Smooth muscle cell (in vitro differentiated cells): ENCODE data around the gene SPO11. TPM values are rescaled to one million over a fixed set of nuclear protein-coding genes. Genes with fewer than 3 reads are reported as not detected.

Experiments used
- DNase-seq: peaks from one replicate; lab custom pipeline; 2025; ENCODE audit not compliant: unreplicated experiment; lab: John Stamatoyannopoulos, UW
- H2AFZ ChIP-seq: fragments of 200-600 bp; sonication (generic); 2 replicates; pipeline ENCODE4 v1.6.0; 2016; ENCODE audit warnings: antibody characterized with exemption, low read depth, mild to moderate bottlenecking
- H3F3A ChIP-seq: fragments of 200-600 bp; sonication (generic); 2 replicates; pipeline ENCODE4 v1.6.0; 2017; ENCODE audit warnings: antibody characterized with exemption, low read depth
- H3K27ac ChIP-seq: fragments of 200-600 bp; sonication (generic); 2 replicates; pipeline ENCODE4 v1.5.1; 2016; ENCODE audit warnings: low read depth, mild to moderate bottlenecking
- H3K27me3 ChIP-seq: fragments of 200-600 bp; sonication (generic); 2 replicates; pipeline ENCODE4 v1.6.1; 2016; ENCODE audit warnings: low read depth, mild to moderate bottlenecking
- H3K36me3 ChIP-seq: fragments of 200-600 bp; sonication (generic); 2 replicates; pipeline ENCODE4 v1.5.1; 2016; ENCODE audit warnings: low read depth
- H3K4me1 ChIP-seq: fragments of 200-600 bp; sonication (generic); 2 replicates; pipeline ENCODE4 v1.5.1; 2016; ENCODE audit warnings: low read depth
- H3K4me2 ChIP-seq: fragments of 200-600 bp; sonication (generic); 2 replicates; pipeline ENCODE4 v1.6.0; 2016; ENCODE audit warnings: mild to moderate bottlenecking
- H3K4me3 ChIP-seq: fragments of 200-600 bp; sonication (generic); 2 replicates; pipeline ENCODE4 v1.5.1; 2016; ENCODE audit warnings: mild to moderate bottlenecking
- H3K79me2 ChIP-seq: fragments of 200-600 bp; sonication (generic); 2 replicates; pipeline ENCODE4 v1.6.0; 2016; ENCODE audit warnings: low read depth, mild to moderate bottlenecking
- H3K9ac ChIP-seq: fragments of 200-600 bp; sonication (generic); 2 replicates; pipeline ENCODE4 v1.6.0; 2016; ENCODE audit warnings: low read depth
- H3K9me3 ChIP-seq: fragments of 200-600 bp; sonication (generic); replicated peaks from 2 replicates; pipeline ENCODE4 v1.5.1; 2016; ENCODE audit warnings: low read depth
- H4K20me1 ChIP-seq: fragments of 200-600 bp; sonication (generic); 2 replicates; pipeline ENCODE4 v1.6.0; 2016; ENCODE audit warnings: low read depth
- WGBS: methylation state at CpG from one replicate; pipeline ENCODE4 v1.1.7; 2016; ENCODE audit warnings: low lambda C conversion rate; 5-methylcytosine and 5-hydroxymethylcytosine counted together
- polyA plus RNA-seq: library from polyadenylated mRNA; unstranded; fragments of >200 nt; fragmentation: Nextera tagmentation; extraction: Ambion mirVana; gene quantifications from 2 replicates; pipeline ENCODE4 v1.2.1, GENCODE V29; 2016
- total RNA-seq: library from RNA; depleted of rRNA; stranded (reverse); fragments of >200 nt; gene quantifications from 2 replicates; pipeline ENCODE4 v1.2.3, GENCODE V29; 2014
- TF ChIP-seq, protein P1 (sequence below): fragments of 200-600 bp; sonication (generic); IDR thresholded peaks from 2 replicates; pipeline ENCODE4 v1.5.1; 2017; ENCODE audit warnings: borderline replicate concordance, mild to moderate bottlenecking, antibody characterized with exemption; ENCODE audit not compliant: insufficient read depth, poor library complexity, severe bottlenecking

The SPO11 gene
- total and polyA plus RNA-seq, 2 experiments from 2014 or later, result not detected

DNA sequence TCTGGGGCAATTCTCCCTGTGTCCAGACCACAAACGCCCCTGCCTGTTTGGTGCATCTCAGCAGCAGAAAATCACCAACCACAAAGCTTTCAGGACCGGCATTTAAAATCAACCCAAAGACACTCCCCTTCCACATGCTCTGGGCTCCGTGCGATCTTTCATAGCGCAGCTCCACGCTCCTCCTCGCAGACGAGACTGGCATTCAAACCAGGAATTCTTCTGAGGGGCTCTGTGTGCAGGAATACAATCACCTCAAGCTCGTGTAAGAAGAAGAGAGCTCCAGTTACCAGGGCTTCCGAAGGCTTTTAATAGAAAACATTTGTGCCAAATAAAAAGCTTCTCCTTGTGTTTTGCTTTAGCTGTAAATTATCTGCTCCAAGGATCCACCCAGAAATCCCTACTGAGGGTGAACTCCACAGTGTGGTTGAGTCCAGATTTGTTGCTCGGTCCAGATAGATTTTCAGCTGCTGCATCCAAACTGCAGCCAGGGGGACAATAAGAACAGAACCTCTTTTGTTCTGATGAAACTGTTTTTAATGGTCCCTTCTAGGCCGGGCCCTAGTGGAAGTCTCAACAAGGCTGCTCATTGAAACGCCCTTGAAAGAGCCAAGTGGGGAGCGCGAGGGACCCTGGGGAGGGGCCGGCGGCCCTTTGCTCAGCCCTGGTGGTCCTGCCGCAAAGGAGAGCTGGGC, 46.8 kb upstream of the SPO11 start:
- Histone ChIP-seq H3K9me3 (no peaks in the 10 kb centered on the region), H3K9ac (no peak overlapping the region), H3K4me3 (no peak overlapping the region), H3K36me3 (no peaks in the 10 kb centered on the region), H2AFZ (peak overlapping the region; percentile 90), H3K79me2 (no peaks in the 10 kb centered on the region), H3K27ac (no peak overlapping the region), H3K27me3 (no peaks in the 10 kb centered on the region), H3K4me2 (peak overlapping the region; percentile 70), H3K4me1 (peaks cover 37% of the 10 kb centered on the region), H3F3A (peaks cover 13% of the 10 kb centered on the region), H4K20me1 (no peaks in the 10 kb centered on the region)
- 50% methylated on average over 18 of the region's 18 CpGs for WGBS
- TF ChIP-seq, protein P1, sequence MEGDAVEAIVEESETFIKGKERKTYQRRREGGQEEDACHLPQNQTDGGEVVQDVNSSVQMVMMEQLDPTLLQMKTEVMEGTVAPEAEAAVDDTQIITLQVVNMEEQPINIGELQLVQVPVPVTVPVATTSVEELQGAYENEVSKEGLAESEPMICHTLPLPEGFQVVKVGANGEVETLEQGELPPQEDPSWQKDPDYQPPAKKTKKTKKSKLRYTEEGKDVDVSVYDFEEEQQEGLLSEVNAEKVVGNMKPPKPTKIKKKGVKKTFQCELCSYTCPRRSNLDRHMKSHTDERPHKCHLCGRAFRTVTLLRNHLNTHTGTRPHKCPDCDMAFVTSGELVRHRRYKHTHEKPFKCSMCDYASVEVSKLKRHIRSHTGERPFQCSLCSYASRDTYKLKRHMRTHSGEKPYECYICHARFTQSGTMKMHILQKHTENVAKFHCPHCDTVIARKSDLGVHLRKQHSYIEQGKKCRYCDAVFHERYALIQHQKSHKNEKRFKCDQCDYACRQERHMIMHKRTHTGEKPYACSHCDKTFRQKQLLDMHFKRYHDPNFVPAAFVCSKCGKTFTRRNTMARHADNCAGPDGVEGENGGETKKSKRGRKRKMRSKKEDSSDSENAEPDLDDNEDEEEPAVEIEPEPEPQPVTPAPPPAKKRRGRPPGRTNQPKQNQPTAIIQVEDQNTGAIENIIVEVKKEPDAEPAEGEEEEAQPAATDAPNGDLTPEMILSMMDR, result no peak
- no peak for DNase-seq

DNA sequence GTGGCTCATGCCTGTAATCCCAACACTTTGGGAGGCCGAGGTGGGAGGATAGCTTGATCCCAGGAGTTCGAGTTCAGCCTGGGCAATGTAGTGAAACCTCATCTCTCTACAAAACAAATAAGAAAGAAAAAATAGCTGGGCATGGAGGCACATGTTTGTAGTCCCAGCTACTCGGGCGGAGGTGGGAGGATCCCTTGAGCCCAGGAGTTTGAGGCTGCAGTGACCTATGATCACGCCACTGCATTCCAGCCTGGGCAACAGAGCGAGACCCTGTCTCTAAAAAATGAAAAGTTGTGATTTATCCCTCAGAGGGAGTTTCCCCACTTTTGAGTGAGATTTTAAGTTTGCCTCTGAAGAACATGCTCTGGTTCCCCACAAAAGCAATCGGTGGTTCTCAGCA, 45.7 kb upstream of the SPO11 start:
- no peaks in the 10 kb centered on the region for H3K27me3 ChIP-seq
- no peaks in the 10 kb centered on the region for H3K36me3 ChIP-seq
- no peak overlapping the region for H2AFZ ChIP-seq
- H3K9ac ChIP-seq, result no peak overlapping the region
- H3K27ac ChIP-seq, result no peak overlapping the region
- H3K4me3 ChIP-seq, result no peak overlapping the region
- TF ChIP-seq, protein P1, result no peak
- no peak for DNase-seq
- peaks cover 47% of the 10 kb centered on the region for H3K4me1 ChIP-seq
- WGBS, result 96% methylated on average over 7 of the region's 7 CpGs
- no peaks in the 10 kb centered on the region for H3K9me3 ChIP-seq
- H4K20me1 ChIP-seq, result no peaks in the 10 kb centered on the region
- no peak overlapping the region for H3K4me2 ChIP-seq
- peaks cover 19% of the 10 kb centered on the region for H3F3A ChIP-seq
- no peaks in the 10 kb centered on the region for H3K79me2 ChIP-seq

DNA sequence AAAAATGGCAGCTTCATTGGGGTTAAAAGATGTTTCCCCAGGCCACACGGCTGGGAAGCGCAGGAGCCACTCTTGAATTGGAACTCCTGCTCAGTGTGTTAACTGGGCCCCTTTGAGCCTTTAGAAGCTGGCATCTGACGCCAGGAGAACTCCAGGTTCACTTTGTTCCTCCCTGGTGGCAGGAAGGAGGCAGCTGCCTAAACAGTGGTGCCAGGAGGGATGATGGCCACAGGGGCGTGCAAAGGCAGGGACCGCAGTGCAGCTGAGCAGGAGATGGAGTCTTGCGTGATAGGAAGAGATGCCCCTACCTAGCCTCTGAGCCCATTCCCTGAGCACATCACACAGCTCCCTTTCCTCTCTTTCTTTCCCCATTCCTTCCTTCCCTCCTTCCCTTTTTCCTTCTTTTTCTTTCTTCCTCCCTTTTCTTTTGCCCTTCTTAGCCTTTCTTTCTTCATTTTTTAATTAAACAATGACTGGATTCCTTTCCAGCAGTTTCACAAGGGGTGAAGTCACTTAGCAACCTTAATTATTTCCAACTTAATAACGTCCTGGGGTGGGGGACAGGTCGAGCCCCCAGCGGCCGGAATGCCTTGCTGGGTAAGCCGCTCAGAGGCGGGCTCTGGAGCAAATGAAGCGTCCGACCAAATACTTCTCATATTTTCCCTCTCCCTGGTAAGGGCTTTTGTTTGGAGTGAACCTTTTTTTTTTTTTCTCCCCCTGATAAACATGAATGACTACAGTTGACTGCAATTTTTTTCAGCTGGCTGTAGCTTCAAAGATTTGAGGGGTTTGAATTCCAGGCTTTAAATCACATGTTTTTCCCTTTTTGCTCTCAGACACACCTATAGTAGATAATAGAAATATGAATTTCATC, 42.4 kb upstream of the SPO11 start:
- Histone ChIP-seq H3K4me3 (no peak overlapping the region), H3K4me1 (peaks cover 52% of the 10 kb centered on the region), H3K4me2 (peak overlapping the region; percentile 43), H3K9ac (no peak overlapping the region), H3K9me3 (no peaks in the 10 kb centered on the region), H3K27me3 (no peaks in the 10 kb centered on the region), H3K36me3 (no peaks in the 10 kb centered on the region), H3F3A (peaks cover 20% of the 10 kb centered on the region), H2AFZ (no peak overlapping the region), H4K20me1 (no peaks in the 10 kb centered on the region), H3K27ac (no peak overlapping the region), H3K79me2 (no peaks in the 10 kb centered on the region)
- WGBS, result 53% methylated on average over 14 of the region's 14 CpGs
- DNase-seq, result no peak
- TF ChIP-seq, protein P1, result no peak
